Activated naive CD4-positive, alpha-beta T cell treated with Interleukin-2 at 50 U/mL for 16 hours (primary cell): ENCODE measurements around the gene MACROD1.

ENCODE experiments used
- DNase-seq: peaks from one replicate; pipeline ENCODE4 v3.0.0-alpha.2; 2020

The MACROD1 gene

GRCh38 chr11:64029773-64030172 lies 136.1 kb downstream of the MACROD1 start:
- DNase-seq: no peak

GRCh38 chr11:64028398-64029115 lies 137.4 kb downstream of the MACROD1 start:
- no peak for DNase-seq

- DNase-seq: no peak
These were observed 138.1 kb downstream of the MACROD1 start for GRCh38 chr11:64027651-64028397.

DNA sequence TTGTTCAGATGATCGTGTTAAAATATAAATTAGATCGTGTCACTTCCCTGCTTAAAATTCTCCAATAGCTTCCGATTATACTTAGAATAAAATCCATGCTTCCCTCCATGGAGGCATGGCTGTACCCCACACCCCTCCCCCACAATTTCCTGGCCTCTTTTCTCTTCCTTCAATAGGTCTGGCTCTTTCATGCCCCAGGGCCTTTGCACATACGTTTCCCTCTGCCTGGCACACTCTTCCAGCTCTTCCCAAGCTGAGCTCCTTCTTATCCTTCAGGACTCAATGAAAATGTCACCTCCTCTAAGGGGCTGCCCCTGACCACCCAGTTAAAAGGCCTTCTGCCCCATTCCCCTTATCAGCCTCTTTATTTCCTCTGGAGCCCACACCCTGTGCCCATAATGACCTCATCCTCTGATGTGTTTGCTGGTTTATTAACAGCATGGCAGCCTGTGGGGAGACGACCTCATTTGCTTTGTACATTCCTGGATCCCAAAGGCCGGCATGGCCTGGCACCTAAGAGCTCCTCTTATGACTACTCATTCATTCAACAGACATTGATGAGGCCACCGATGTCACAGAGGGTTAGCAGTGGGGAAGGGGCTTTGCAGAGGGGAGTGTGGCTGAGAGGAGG lies 139.2 kb downstream of the MACROD1 start:
- DNase-seq: no peak

DNA sequence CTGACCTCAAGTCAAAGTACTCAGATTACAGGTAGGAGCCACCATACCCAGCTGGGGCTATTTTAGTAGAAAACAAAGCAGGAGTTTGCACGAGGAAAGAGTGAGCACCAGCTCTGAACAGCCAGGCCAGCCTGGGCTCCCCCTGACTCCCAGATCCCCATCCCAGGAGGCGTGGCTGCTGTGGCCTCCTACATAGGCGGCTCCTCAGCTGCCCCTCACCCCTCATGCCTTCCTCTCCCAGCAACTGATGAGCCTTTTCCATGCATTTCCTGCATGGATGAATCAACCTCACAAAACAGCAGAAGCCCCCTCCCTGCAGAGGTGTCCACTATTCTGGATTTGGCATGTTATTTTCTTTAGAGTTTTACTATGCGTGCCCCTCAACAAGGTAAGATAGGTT lies 140.7 kb downstream of the MACROD1 start:
- DNase-seq: no peak

GRCh38 chr11:64023712-64024710 lies 141.9 kb downstream of the MACROD1 start:
- no peak for DNase-seq

DNA sequence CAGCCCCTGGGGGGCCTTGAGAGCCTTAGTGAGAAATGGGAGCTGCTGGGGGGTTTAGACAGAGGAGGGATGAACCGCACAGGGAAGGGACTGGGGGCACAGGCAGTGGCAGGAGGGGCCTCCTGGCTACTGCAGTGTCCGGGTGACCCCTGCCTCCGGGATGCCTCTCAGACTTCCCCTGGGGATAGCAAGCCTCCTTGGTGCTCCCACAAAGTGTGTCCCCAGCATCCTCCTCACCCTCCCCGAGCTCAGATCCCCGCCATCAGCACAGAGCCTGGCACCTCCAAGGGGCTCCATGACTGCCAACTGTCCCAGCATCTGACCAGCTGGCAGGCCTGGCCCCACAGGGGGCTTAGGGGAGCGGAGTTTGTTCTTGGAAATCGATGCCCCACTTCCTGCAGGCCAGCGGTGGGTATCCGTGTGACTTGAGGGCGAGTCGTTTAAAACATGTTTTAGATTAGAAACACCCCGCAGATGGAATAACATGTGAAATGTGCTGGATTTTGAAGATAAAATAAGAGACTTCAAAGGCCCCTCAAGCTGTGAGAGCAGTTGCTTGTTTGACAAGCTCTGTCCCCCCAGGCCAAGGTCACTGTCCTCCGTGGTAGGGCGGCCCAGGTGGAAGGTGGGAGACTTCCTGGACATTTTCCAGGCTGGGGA lies 143.7 kb downstream of the MACROD1 start:
- no peak for DNase-seq

DNA sequence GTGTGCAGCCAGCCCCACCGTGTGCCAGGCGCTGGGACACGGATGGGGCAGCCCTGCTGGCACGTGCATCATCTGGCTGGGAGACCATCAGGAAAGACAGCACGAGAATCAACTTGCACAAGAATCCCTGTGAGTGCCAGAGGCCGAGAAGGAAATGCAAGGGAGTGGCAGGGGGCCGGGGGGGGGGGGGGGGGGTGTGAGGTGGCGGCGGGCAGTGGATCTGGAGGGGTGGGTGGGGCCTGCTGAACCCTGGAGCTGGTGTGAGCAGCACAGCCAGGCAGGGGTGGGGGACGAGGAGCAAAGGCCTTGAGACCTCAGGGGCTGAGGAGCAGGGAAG lies 144.2 kb downstream of the MACROD1 start:
- DNase-seq: no peak

GRCh38 chr11:64020976-64021756 lies 144.7 kb downstream of the MACROD1 start:
- no peak for DNase-seq

- no peak for DNase-seq
These were observed 146.5 kb downstream of the MACROD1 start for GRCh38 chr11:64019106-64020037.

- no peak for DNase-seq
These were observed 147.6 kb downstream of the MACROD1 start for GRCh38 chr11:64018310-64018709.

DNA sequence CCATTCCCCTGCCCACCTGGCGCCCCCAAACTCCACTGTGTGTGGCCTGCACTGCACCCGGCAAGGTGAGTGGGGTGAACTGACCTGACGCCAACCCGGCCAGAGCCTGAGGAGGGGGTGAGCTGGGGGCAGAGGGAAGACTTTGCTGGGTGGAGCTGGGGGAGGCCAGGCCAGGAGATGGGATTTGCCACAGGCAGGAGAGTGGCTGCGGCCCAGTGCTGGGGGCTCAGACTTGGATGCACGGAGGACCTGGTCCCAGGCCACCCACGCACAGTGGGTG lies 148.0 kb downstream of the MACROD1 start:
- DNase-seq: no peak

DNA sequence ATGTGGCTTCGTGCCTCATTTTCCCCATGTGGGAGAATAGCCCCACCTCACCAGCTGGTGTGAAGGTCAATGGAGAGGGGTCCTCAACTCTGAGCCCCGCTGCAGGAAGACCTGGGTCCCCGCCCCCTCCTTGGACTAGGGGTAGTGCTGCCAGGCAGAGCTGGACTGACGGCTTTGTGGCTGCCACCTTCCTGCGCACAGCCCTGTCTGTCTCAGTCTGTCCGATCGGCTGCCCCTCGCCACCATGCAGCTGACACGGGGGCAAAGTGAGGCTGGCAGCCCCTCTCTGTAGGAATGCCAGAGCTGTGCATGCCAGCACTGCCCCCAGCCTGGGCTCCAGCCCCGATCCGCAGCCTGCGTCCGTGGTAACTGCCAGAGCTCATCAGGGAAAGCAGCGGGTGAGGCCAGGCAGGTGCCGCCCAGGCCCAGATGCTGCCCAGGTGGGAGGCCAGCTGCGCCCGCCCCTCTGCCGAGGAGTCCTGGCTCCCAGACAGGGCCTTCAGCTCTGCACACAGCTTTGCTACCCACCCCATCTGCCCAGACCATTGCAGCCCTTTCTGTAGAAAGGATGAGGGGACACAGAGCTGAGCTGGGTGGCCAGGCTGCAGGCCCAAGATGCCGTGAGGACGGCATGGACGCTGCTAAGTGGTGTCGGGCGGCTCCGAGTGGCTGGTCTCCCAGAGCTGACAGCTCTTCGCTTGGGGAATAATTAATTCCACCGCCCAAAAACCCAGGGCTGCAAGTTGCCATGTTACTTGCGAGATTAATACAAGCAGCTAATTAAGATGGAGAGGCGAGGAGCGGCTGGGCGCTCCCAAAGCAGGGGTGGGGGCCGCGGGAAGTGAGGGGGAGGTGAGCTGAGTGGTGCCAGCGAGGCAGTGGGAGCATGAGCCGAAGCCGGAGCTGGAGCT lies 149.7 kb downstream of the MACROD1 start:
- DNase-seq: no peak

- no peak for DNase-seq
These were observed 150.4 kb downstream of the MACROD1 start for GRCh38 chr11:64015510-64015909.

DNA sequence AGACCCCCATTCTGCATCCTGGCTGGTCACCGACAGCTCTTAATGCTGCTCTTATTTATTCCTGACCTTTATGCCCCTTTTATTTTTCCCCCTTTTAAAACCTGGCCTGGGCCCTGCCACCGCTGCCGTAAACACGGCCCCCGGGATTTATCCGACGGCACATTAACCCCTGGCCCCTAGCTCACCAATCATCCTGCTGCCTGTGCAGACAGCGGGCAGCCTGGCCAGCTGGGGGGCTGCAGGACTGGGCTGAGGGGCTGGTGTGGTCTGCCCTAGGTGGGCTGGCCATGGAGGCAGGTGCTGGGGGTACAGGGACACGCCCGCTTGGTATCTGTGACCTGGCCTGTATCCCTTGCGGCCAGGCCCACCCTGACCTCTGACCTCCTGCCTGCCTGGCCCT lies 151.6 kb downstream of the MACROD1 start:
- no peak for DNase-seq

GRCh38 chr11:64013141-64013896 lies 152.6 kb downstream of the MACROD1 start:
- DNase-seq: no peak

DNA sequence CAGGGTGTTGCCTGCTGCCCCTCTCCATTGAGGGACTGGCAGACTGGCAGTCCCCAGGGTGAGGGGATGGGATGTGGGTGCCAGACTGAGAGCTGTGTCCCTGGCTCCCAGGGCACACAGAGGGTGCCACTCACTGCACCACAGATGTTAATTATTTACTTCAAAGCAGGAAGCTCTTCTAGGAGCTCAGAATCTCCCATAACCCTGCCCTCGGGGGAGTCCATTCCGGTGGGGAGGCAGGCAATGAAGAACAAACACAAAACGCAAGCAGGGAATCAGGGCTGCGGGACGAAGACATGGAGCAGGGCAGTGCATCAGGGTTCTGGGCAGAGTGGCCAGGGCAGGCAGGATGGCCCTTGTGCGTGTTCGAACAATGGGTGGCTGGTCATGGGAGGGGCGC lies 154.5 kb downstream of the MACROD1 start:
- no peak for DNase-seq

DNA sequence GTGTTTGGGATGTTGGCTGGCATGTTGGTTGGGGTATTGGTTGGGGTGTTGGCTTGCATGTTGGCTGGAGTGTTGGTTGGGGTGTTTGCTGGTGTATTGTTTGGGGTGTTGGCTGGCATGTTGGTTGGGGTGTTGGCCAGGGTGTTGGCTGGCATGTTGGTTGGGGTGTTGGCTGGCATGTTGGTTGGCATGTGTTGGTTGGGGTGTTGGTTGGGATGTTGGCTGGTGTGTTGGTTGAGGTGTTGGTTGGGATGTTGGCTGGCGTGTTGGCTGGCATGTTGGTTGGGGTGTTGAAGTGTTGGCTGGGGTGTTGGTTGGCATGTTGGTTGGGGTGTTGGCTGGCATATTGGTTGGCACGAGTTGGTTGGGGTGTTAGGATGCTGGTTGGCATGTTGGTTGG lies 155.1 kb downstream of the MACROD1 start:
- DNase-seq: no peak

DNA sequence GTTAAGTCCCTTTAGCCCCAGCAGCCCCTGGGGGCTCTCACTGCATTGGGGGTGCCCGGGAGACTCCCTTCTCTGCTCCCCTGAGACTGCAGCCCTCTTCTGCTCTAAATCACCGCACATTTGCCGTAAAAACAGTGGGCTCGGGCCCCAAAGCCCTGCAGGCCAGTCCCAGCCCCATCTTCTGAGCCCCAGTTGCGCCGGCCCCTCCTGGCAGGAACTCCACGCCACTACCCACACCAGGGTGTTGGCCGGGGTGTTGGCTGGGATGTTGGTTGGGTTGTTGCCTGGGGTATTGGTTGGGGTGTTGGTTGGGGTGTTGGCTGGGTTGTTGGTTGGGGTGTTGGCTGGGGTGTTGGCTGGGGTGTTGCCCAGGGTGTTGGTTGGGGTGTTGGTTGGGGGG lies 156.2 kb downstream of the MACROD1 start:
- no peak for DNase-seq
